ENCODE results near the gene CP.

GRCh38 chr3:149188494-149188893 lies 33.1 kb downstream of the CP start:
- TF ChIP-seq POLR2A (IDR thresholded peaks at IDR 0.05; ENCODE audit: borderline replicate concordance, extremely low read depth, insufficient read depth, insufficient read length) (no peak), CTCF (IDR thresholded peaks at IDR 0.05 in 2 of 3, conservative IDR thresholded peaks at IDR 0.05 in 1 of 3; ENCODE audit: borderline replicate concordance in 1 of 3, insufficient read depth in 1 of 3, low read depth in 2 of 3, low read length in 2 of 3) (no peak), POLR2AphosphoS5 (IDR thresholded peaks at IDR 0.05; ENCODE audit: low read depth, low read length) (no peak), EZH2phosphoT487 (IDR thresholded peaks at IDR 0.05; ENCODE audit: borderline replicate concordance) (no peak), ATF3 (IDR thresholded peaks at IDR 0.05) (no peak), EZH2 (IDR thresholded peaks at IDR 0.05) (no peak), ZNF274 (IDR thresholded peaks at IDR 0.05; ENCODE audit: low read depth, low read length) (no peak), SIN3A (IDR thresholded peaks at IDR 0.05; ENCODE audit: low read depth) (no peak), CBX3 (IDR thresholded peaks at IDR 0.05; ENCODE audit: low read depth) (no peak), REST (IDR thresholded peaks at IDR 0.05; ENCODE audit: low read depth) (no peak), TCF7L2 (IDR thresholded peaks at IDR 0.05; ENCODE audit: borderline replicate concordance, extremely low read depth, insufficient read depth, insufficient read length) (no peak)
